Adrenal gland (tissue), 5 donors: ENCODE measurements around the gene LOXHD1.

Source experiments
- CTCF ChIP-seq, 6 experiments: fragments of 450-650 bp in 4 of 6; fragments of 200-600 bp in 2 of 6; sonication (generic) in 1 of 6; IDR thresholded peaks; 1 replicate in 5 of 6; 2 replicates in 1 of 6; pipeline versions ENCODE4 v1.5.1 to v1.8.0; 2016 to 2021; ENCODE audit warnings: antibody characterized with exemption in 6 of 6, mild to moderate bottlenecking in 2 of 6, moderate library complexity in 1 of 6
- POLR2A ChIP-seq, 2 donors: fragments of 450-650 bp; IDR thresholded peaks; one replicate each; pipeline ENCODE4 v1.6.1; 2017; ENCODE audit warnings: antibody characterized with exemption in 2 of 2, mild to moderate bottlenecking in 2 of 2, moderate library complexity in 1 of 2
- donor health status: DM: no; HTN: no; CAD: no.

GRCh38 chr18:46563317-46563716 lies 93.7 kb downstream of the LOXHD1 start:
- no peak for TF ChIP-seq CTCF (IDR thresholded peaks at IDR 0.05)
- TF ChIP-seq POLR2A (IDR thresholded peaks at IDR 0.05), result no peak
